ENCODE measurements around the gene LTC4S. TPM values are rescaled to one million over a fixed set of nuclear protein-coding genes. Genes with fewer than 3 reads are reported as not detected.
A peak's percentile ranks its signal among the peaks of the same experiment; 100 is the strongest.

Gene LTC4S
- total RNA-seq, 1 donor = 1.4 TPM

- Histone ChIP-seq H3K9me3 (ENCODE audit: low read depth, low read length) (no peaks in the 10 kb centered on the region), H3K4me3 (ENCODE audit: insufficient read depth, low read length) (peak overlapping the region; percentile 97), H3K4me2 (ENCODE audit: insufficient read depth, low read length) (peak overlapping the region; percentile 86), H2AFZ (ENCODE audit: low read length) (no peak overlapping the region), H3K27ac (ENCODE audit: low read depth, low read length) (peak overlapping the region; percentile 3), H4K20me1 (ENCODE audit: insufficient read depth, low read length) (peaks cover 58% of the 10 kb centered on the region), H3K79me2 (ENCODE audit: insufficient read depth, low read length) (peaks cover 70% of the 10 kb centered on the region), H3K36me3 (ENCODE audit: insufficient read depth, low read length) (peaks cover 45% of the 10 kb centered on the region), H3K4me1 (ENCODE audit: insufficient read depth, low read length) (peaks cover 38% of the 10 kb centered on the region), H3K27me3 (ENCODE audit: insufficient read depth, low read length) (no peaks in the 10 kb centered on the region)
- peak; percentile 91 for DNase-seq (ENCODE audit: insufficient read length, low spot score, missing footprints)
- TF ChIP-seq CTCF (IDR thresholded peaks at IDR 0.05; ENCODE audit: extremely low read depth, low read depth, low read length) = no peak
These were observed 28.7 kb downstream of the LTC4S start for GRCh38 chr5:179822444-179822990.

GRCh38 chr5:179823937-179824744, 30.4 kb downstream of the LTC4S start:
- Histone ChIP-seq H3K9me3 (ENCODE audit: low read depth, low read length) (no peaks in the 10 kb centered on the region), H3K4me3 (ENCODE audit: insufficient read depth, low read length) (no peak overlapping the region), H4K20me1 (ENCODE audit: insufficient read depth, low read length) (peaks cover 65% of the 10 kb centered on the region), H3K4me1 (ENCODE audit: insufficient read depth, low read length) (peaks cover 28% of the 10 kb centered on the region), H3K27me3 (ENCODE audit: insufficient read depth, low read length) (no peaks in the 10 kb centered on the region), H3K27ac (ENCODE audit: low read depth, low read length) (no peak overlapping the region), H3K4me2 (ENCODE audit: insufficient read depth, low read length) (no peak overlapping the region), H3K79me2 (ENCODE audit: insufficient read depth, low read length) (peaks cover 79% of the 10 kb centered on the region), H3K36me3 (ENCODE audit: insufficient read depth, low read length) (peaks cover 61% of the 10 kb centered on the region), H2AFZ (ENCODE audit: low read length) (no peak overlapping the region)
- TF ChIP-seq CTCF (IDR thresholded peaks at IDR 0.05; ENCODE audit: extremely low read depth, low read depth, low read length) = no peak
- DNase-seq (ENCODE audit: insufficient read length, low spot score, missing footprints) = peak; percentile 53

- peaks cover 67% of the 10 kb centered on the region for H3K36me3 ChIP-seq (ENCODE audit: insufficient read depth, low read length)
- H3K9me3 ChIP-seq (ENCODE audit: low read depth, low read length) = no peaks in the 10 kb centered on the region
- H3K4me2 ChIP-seq (ENCODE audit: insufficient read depth, low read length) = no peak overlapping the region
- H3K79me2 ChIP-seq (ENCODE audit: insufficient read depth, low read length) = peaks cover 83% of the 10 kb centered on the region
- no peak for DNase-seq (ENCODE audit: insufficient read length, low spot score, missing footprints)
- no peaks in the 10 kb centered on the region for H3K27me3 ChIP-seq (ENCODE audit: insufficient read depth, low read length)
- no peak overlapping the region for H3K27ac ChIP-seq (ENCODE audit: low read depth, low read length)
- H4K20me1 ChIP-seq (ENCODE audit: insufficient read depth, low read length) = peaks cover 71% of the 10 kb centered on the region
- no peak overlapping the region for H2AFZ ChIP-seq (ENCODE audit: low read length)
- H3K4me3 ChIP-seq (ENCODE audit: insufficient read depth, low read length) = no peak overlapping the region
- H3K4me1 ChIP-seq (ENCODE audit: insufficient read depth, low read length) = peaks cover 22% of the 10 kb centered on the region
- no peak for TF ChIP-seq CTCF (IDR thresholded peaks at IDR 0.05; ENCODE audit: extremely low read depth, low read depth, low read length)
These were observed 30.9 kb downstream of the LTC4S start for GRCh38 chr5:179824745-179825112.

- DNase-seq (ENCODE audit: insufficient read length, low spot score, missing footprints) = peak; percentile 65
- no peak for TF ChIP-seq CTCF (IDR thresholded peaks at IDR 0.05; ENCODE audit: extremely low read depth, low read depth, low read length)
- no peaks in the 10 kb centered on the region for H3K9me3 ChIP-seq (ENCODE audit: low read depth, low read length)
- H3K4me1 ChIP-seq (ENCODE audit: insufficient read depth, low read length) = peaks cover 14% of the 10 kb centered on the region
- H3K36me3 ChIP-seq (ENCODE audit: insufficient read depth, low read length) = peaks cover 77% of the 10 kb centered on the region
- H3K27me3 ChIP-seq (ENCODE audit: insufficient read depth, low read length) = no peaks in the 10 kb centered on the region
- no peak overlapping the region for H3K4me2 ChIP-seq (ENCODE audit: insufficient read depth, low read length)
- H3K27ac ChIP-seq (ENCODE audit: low read depth, low read length) = no peak overlapping the region
- H4K20me1 ChIP-seq (ENCODE audit: insufficient read depth, low read length) = peaks cover 76% of the 10 kb centered on the region
- H3K79me2 ChIP-seq (ENCODE audit: insufficient read depth, low read length) = peaks cover 84% of the 10 kb centered on the region
- no peak overlapping the region for H3K4me3 ChIP-seq (ENCODE audit: insufficient read depth, low read length)
- no peak overlapping the region for H2AFZ ChIP-seq (ENCODE audit: low read length)
These were observed 31.9 kb downstream of the LTC4S start for GRCh38 chr5:179825655-179826182.
